ENCODE results near the gene XPO4. TPM values are rescaled to one million over a fixed set of nuclear protein-coding genes. Genes with fewer than 3 reads are reported as not detected.

Gene XPO4
- total RNA-seq, 3 donors from 2014 or later (not counting 1 experiment from before 2014, with no cell fraction given): 11.7 to 19.8 (median 19.7) TPM

GRCh38 chr13:20776751-20777150 lies 125.8 kb downstream of the XPO4 start:
- WGBS (ENCODE audit: insufficient coverage): 100% methylated on average over 1 of the region's 1 CpG

GRCh38 chr13:20775961-20776360 lies 126.6 kb downstream of the XPO4 start:
- intact Hi-C loops (cut with micrococcal nuclease): no loop called here
- DNase-seq: no peak
- no peak for TF ChIP-seq CTCF (IDR thresholded peaks at IDR 0.05)
- H3K27me3 Mint-ChIP-seq (ENCODE audit: low read depth in 2 of 2): no peaks in the 10 kb centered on the region
- Histone ChIP-seq H3K27me3 (ENCODE audit: control insufficient read depth, insufficient read depth, low read length) (no peaks in the 10 kb centered on the region), H3K4me3 (ENCODE audit: low read length) (no peak overlapping the region), H3K9me3 (ENCODE audit: control insufficient read depth, insufficient read depth, low read length) (no peaks in the 10 kb centered on the region), H3K4me1 (ENCODE audit: control insufficient read depth, insufficient read depth, low read length) (peaks cover 13% of the 10 kb centered on the region), H3K36me3 (ENCODE audit: control insufficient read depth, insufficient read depth, low read length) (no peaks in the 10 kb centered on the region), H3K27ac (ENCODE audit: low read length) (no peak overlapping the region)
- H3K36me3 Mint-ChIP-seq: no peaks in the 10 kb centered on the region
- no peak overlapping the region for H3K27ac Mint-ChIP-seq
- no peaks in the 10 kb centered on the region for H3K9me3 Mint-ChIP-seq
- no peak overlapping the region for H3K4me3 Mint-ChIP-seq
- peaks cover 20 to 28% of the 10 kb centered on the region in 2 donors for H3K4me1 Mint-ChIP-seq
- ATAC-seq: no peak
- WGBS (ENCODE audit: insufficient coverage): 100% methylated on average over 2 of the region's 2 CpGs

More at GRCh38 chr13:20776751-20777150, 125.8 kb downstream of the XPO4 start:
- no peaks in the 10 kb centered on the region for H3K36me3 ChIP-seq (ENCODE audit: control insufficient read depth, insufficient read depth, low read length)
- no peak overlapping the region for H3K27ac ChIP-seq (ENCODE audit: low read length)
- H3K9me3 Mint-ChIP-seq: no peaks in the 10 kb centered on the region
- no peak for TF ChIP-seq CTCF (IDR thresholded peaks at IDR 0.05)
- peaks cover 20 to 28% of the 10 kb centered on the region in 2 donors for H3K4me1 Mint-ChIP-seq
- no peaks in the 10 kb centered on the region for H3K27me3 ChIP-seq (ENCODE audit: control insufficient read depth, insufficient read depth, low read length)
- peaks cover 13% of the 10 kb centered on the region for H3K4me1 ChIP-seq (ENCODE audit: control insufficient read depth, insufficient read depth, low read length)
- no peak overlapping the region for H3K4me3 ChIP-seq (ENCODE audit: low read length)
- H3K27me3 Mint-ChIP-seq (ENCODE audit: low read depth in 2 of 2): no peaks in the 10 kb centered on the region
- DNase-seq (no peak), ATAC-seq (no peak)
- intact Hi-C loops (cut with micrococcal nuclease): no loop called here
- H3K9me3 ChIP-seq (ENCODE audit: control insufficient read depth, insufficient read depth, low read length): no peaks in the 10 kb centered on the region
- H3K4me3 Mint-ChIP-seq: no peak overlapping the region
- H3K27ac Mint-ChIP-seq: peak overlapping the region in 1 of 2 donors; percentile 11
- no peaks in the 10 kb centered on the region for H3K36me3 Mint-ChIP-seq

- 88% methylated on average over 1 of the region's 1 CpG for WGBS (ENCODE audit: insufficient coverage)
- peak overlapping the region; percentile 92 for H3K4me3 Mint-ChIP-seq
- H3K4me1 Mint-ChIP-seq: peaks cover 20 to 31% of the 10 kb centered on the region in 2 donors
These were observed 127.8 kb downstream of the XPO4 start for GRCh38 chr13:20774746-20775145.

More at GRCh38 chr13:20774746-20775145, 127.8 kb downstream of the XPO4 start:
- Histone ChIP-seq H3K9me3 (ENCODE audit: control insufficient read depth, insufficient read depth, low read length) (no peaks in the 10 kb centered on the region), H3K27ac (ENCODE audit: low read length) (no peak overlapping the region), H3K4me3 (ENCODE audit: low read length) (no peak overlapping the region), H3K27me3 (ENCODE audit: control insufficient read depth, insufficient read depth, low read length) (no peaks in the 10 kb centered on the region), H3K36me3 (ENCODE audit: control insufficient read depth, insufficient read depth, low read length) (no peaks in the 10 kb centered on the region), H3K4me1 (ENCODE audit: control insufficient read depth, insufficient read depth, low read length) (peaks cover 13% of the 10 kb centered on the region)
- intact Hi-C loops (cut with micrococcal nuclease): no loop called here
- Mint-ChIP-seq H3K36me3 (peaks cover 6% of the 10 kb centered on the region), H3K9me3 (peaks cover 2 to 3% of the 10 kb centered on the region in 2 donors), H3K27me3 (ENCODE audit: low read depth in 2 of 2) (no peaks in the 10 kb centered on the region), H3K27ac (peak overlapping the region; percentile 93 to 96)
- DNase-seq: no peak
- no peak for TF ChIP-seq CTCF (IDR thresholded peaks at IDR 0.05)
- no peak for ATAC-seq

Measured in natural killer cell (primary cell).